GM19452 (cell line): ENCODE measurements around the gene AUTS2.
A peak's percentile ranks its signal among the peaks of the same experiment; 100 is the strongest.

ENCODE experiments used
- ATAC-seq: cut with Tn5 transposase; IDR thresholded peaks from one replicate; pipeline ENCODE4 v1.9.1; 2021; ENCODE audit not compliant: unreplicated experiment

Gene AUTS2

DNA sequence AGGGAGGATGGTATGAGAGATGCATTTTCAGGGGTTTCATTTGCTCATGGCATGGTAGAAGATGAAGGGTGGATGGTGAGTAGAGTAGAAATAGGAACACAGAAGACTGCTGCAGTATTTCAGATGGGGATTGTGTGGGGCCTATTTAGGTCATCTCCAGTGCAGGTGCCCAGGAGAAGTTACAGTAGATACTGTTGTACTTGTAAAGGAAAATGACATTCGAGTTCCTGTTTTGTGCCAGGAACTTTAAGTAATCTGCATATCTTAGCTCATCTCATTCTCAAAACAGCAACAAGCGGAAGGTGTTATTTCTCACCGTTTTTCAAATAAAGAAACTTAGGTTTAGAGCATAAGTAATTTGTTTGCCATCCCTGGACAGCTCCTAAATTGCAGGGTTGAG lies 156.2 kb downstream of the AUTS2 start:
- ATAC-seq: no peak

DNA sequence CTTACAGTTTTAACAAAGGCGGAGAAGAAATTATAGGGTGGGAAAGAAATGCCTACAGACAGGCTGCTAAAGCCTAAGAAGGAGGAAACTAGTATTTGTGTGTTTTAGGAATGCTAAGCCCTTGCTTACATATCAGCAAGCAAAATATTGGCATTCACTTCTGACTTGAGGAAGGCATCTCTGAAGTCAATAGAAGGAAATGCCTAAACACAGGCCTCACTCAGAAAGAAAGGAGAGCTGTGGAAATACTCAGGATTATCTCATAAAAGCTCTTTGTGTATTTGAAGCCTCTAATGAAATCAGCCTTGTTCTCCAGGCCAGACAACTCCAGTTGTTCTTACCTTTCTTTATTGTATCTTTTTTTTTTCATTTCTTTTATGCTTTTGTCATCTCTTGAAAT lies 158.0 kb downstream of the AUTS2 start:
- ATAC-seq: no peak

DNA sequence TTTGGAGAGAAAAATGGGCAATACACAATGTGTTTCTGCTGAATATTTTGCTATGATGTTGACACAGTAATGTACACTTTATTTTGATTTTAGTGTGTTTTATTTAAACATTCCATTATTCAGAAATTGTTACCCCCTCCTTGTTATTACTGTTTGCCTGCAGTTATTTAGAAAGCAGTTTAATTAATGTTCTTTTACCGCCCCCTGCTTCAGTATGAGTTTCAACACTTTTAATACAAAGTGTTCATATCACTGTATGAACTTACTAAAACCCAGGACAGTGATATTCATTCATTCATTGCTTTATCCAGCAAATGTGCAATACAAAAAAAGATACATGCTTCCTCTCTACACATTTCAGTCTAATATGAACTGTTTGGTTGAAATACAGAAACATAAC lies 159.3 kb downstream of the AUTS2 start:
- ATAC-seq: no peak

DNA sequence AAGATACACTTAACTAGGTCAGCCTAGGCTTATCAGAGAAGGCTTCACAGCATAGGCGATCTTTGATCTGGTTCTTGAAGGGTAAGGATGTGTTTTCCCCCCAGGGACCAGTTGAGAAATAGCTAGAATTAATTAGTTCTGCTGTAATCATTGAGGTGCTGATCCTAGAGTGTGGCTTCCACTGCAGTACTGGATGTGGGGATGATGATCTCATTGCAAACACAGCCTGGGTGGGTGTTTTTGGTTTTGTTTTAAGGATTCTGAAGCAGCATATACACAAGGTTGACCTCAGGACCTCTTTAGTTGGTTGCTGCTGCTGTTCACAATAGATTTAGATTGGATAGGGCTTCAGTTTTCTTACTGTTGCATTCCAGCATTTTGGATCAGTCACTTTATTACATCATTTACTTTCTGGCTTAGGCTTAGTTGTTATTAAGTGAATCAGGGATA lies 159.7 kb downstream of the AUTS2 start:
- ATAC-seq: no peak

GRCh38 chr7:69759373-69759772 lies 161.1 kb downstream of the AUTS2 start:
- no peak for ATAC-seq

- no peak for ATAC-seq
Measured at GRCh38 chr7:69761290-69761922, 163.1 kb downstream of the AUTS2 start.

GRCh38 chr7:69762821-69763352 lies 164.6 kb downstream of the AUTS2 start:
- ATAC-seq: peak; percentile 80

GRCh38 chr7:69763513-69763912 lies 165.2 kb downstream of the AUTS2 start:
- no peak for ATAC-seq

- ATAC-seq: no peak
Measured at GRCh38 chr7:69764147-69764546, 165.9 kb downstream of the AUTS2 start.

- no peak for ATAC-seq
Measured at GRCh38 chr7:69764681-69765080, 166.4 kb downstream of the AUTS2 start.

DNA sequence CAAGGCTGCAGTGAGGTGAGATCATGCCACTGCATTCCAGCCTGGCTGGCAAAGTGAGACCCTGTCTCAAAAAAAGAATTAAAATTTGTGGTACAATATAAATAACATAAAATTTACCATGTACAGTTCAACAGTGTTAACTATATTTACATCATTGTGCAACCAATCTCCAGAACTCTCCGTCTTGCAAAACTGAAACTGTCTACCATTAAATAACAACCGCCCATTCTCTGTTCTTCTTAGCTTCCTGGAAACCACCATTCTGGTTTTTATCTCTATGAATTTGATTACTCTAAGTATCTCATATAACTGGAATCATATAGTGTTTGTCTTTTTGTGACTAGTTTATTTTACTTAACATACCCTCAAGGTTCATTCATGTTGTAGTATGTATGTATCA lies 167.6 kb downstream of the AUTS2 start:
- no peak for ATAC-seq

- no peak for ATAC-seq
Measured at GRCh38 chr7:69768986-69769595, 170.8 kb downstream of the AUTS2 start.

GRCh38 chr7:69769826-69770225 lies 171.6 kb downstream of the AUTS2 start:
- ATAC-seq: no peak

DNA sequence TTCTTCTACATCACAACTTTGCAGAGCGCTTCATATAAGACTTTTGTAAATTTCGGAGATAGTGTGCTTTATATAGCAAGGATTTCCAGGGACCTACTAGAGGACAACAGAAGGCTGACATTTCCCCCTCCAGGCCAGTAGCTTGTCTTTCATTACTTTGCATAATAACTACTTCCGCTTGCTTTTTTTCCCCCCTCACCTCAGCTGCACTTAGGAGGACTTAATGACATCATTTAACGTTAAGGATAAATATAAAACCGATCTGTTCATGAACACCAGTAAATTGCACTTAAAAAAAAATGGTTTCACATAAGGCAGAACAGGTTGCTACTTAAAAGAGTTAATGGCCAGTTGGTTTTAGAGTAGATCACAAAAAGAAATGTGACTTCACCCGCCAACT lies 172.3 kb downstream of the AUTS2 start:
- ATAC-seq: no peak

- no peak for ATAC-seq
Measured at GRCh38 chr7:69772718-69773436, 174.6 kb downstream of the AUTS2 start.

GRCh38 chr7:69773535-69774225 lies 175.4 kb downstream of the AUTS2 start:
- no peak for ATAC-seq

DNA sequence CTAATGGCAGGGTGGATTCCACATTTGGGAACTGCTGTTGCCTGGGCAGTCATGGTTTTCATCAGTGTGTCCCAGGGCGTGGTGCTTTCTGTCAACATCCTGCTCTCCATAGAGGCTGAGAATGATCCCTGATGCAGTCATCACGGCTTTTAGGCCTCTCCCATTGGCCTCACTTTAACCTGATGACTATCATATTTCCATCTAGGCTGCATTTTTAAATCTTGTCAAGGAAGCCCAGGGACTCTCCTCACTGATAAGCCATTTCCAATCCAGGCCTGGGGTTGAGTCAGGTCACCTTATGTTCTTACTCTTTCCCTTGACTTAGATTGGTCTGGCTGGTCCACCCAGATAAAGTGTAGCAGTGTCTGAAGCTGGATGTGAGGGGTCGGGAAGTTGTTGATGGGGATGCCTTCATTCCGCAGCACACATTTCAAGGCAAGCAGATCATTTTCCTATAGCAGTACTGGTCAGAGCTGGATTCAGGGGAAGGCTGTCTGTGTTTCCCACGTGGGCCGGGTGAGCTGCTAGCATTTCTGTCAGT lies 177.0 kb downstream of the AUTS2 start:
- ATAC-seq: no peak

DNA sequence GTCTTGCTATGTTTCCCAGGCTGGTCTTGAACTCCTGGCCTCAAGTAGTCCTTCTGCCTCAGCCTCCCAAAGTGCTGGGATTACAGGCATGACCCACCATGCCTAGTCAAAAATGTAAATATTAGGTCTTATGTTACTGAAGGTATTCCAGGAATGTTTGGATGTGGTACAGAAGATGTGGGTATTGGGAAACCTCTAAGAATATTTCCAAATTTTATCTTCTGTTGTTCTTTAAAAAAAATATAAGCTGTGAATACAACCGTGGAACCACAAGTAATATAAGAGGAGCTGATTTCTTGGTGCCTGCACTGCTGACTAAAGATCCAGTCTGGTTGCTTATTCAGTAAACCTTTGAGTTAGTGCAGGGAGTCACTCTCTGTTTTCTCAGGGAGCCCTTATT lies 178.3 kb downstream of the AUTS2 start:
- ATAC-seq: no peak

DNA sequence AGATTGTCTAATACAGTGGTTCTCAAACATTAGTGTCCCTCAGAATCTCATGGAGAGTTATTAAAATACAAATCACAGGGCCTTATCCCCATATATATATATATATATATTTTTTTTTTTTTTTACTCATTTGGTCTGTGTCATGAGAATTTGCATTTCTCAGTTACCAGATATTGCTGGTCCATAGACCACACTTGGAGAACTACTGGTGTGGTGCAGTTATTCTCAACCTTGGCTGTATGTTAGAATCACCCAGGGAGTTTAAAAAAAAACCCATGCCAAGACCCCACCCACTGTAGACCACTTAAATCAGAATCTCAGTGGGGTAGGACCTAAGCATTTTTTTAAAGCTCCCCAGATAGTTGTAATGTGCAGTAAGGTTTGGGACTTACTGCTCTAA lies 179.9 kb downstream of the AUTS2 start:
- ATAC-seq: no peak

- no peak for ATAC-seq
Measured at GRCh38 chr7:69780379-69780778, 182.1 kb downstream of the AUTS2 start.

DNA sequence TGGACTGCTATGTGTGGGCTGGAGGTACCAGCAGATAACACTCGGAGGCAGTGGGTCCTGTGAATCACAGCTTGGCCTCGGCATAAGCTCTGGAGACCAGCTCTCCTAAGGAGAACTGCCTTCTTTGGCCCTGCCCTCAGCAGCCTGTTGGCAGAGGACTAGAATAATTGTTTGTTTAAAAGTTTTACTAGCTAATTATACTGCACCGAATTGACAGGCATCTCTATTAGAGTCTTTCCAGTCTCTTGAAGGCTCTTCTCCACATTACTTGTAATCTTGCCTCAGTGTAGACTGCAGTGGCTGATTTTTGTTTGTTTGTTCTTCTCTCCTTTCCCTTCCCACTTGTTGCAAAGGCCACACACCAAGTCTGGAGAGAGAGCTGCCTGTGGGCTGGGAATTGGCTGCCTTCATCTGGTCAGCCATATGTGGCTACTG lies 183.2 kb downstream of the AUTS2 start:
- no peak for ATAC-seq
